Measurements from ENCODE around the gene VTCN1.
"Not testable (repeated sequence)": the region's sequence is repeated elsewhere in the genome, so short reads cannot be mapped to it uniquely, and the experiment has no call there.

The VTCN1 gene

DNA sequence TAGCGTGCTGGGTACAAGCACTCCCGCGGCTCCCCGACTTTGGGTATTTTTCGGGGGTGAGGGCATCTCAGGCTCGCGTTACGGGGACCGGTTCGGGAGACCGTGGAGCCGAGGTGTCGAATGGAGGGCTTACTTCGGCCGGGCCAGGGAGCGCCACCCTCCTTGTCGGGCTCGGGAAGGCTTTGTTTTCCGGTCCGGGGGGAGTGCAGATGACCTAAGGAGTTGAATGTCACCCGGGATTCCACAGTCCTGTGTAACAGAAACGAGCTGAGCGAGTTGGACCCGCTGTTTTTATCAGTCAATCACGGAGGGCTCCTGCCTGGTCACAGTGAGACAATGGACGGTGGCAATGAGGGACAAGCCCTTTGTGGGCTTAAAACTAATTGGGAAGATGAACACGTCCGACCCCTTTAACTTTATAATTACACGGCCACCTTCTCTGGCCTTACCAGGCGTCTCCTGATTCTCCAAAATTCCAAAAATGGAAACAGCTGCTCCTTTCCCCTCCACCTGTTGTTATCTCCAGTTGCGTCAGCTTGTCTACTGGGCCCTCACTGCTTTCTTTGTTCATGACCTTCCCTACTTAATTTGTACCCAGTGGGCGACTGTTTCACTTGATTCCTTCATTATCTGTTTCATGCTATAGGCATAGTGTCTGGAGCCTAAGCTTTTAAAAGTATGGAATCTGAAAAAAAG lies 88.2 kb downstream of the VTCN1 start:
- DNase-seq (ENCODE audit: low read depth) = no peak

GRCh38 chr1:117121589-117122329 lies 89.0 kb downstream of the VTCN1 start, which contains the start of gene TRIM45:
TSS of gene TRIM45 (minus strand) at chr1:117121749. CDS start at chr1:117121201, 548 bp downstream.
- peak; percentile 74 for DNase-seq (ENCODE audit: low read depth)

DNA sequence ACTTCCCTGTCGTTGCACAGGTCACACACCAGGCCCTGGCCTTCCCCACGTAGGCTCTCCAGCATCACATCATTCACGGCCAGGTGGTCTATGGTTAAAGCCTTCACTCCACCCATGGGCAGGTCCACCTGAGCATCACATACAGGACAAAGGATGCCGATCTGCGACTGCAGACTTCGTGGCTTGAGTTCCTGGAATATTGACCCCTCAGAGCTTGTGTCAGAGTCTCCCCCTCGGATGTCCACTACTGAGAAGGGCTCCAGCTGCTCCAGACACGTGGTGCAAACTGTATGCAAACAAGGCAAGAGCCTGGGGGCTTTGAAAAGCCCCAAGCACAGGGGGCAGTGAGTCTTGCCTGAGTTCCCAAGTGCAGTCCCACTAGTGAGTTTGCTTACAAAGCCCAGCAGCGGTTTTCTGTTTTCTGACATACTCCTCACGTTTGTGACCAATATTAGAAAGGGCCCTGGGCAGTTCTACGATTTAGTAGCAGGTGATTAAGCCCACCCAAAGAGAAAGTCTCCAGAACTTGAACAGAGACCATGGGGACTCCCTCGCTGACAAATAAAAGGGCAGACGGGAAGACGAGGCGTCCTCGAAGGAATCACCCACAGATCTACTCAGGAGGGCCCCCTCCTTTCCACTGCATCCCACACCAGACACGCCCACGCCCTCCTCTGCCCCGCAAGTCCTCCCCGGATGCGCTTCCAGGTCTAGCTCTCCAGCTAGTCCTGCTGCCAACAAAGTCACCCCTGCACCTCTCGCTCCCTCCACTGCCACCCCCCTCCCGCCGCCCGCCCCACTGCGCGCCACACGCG lies 89.7 kb downstream of the VTCN1 start:
- peak; percentile 7 for DNase-seq (ENCODE audit: low read depth)

DNA sequence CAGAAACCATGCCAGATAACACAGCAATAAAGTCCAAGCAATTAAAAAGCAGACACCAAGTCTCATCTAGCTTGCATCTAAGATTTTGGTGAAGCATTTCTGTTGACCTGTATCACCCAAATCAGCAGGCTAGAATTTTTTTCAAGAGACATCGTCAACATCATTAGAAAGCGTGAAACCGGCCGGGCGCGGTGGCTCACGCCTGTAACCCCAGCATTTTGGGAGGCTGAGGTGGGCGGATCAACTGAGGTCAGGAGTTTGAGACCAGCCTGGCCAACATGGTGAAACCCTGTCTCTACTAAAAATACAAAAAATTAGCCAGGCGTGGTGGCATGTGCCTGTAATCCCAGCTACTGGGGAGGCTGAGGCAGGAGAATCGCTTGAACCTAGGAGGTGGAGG lies 91.6 kb downstream of the VTCN1 start:
- not testable (repeated sequence) for DNase-seq (ENCODE audit: low read depth)

- DNase-seq (ENCODE audit: low read depth) = no peak
Observed at GRCh38 chr1:117118137-117118536, 92.6 kb downstream of the VTCN1 start.

- no peak for DNase-seq (ENCODE audit: low read depth)
Observed at GRCh38 chr1:117117697-117118096, 93.0 kb downstream of the VTCN1 start.

DNA sequence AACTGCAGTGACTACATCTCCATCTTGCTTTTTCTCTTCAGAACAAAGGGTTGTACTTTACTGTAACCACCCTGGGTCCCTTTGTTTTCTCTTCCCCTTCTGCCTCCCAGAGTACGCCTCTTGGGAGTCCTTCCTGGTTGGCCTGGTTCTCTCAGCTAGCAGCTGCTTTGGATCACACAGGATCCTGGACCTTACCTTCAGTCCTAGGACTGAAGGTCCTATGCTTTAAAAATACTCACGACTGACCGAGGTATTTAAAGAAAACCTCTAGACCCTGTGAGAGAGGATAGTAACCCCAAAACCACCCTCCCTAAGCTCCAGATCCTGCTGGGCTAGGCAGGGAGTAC lies 94.0 kb downstream of the VTCN1 start:
- no peak for DNase-seq (ENCODE audit: low read depth)

GRCh38 chr1:117116090-117116783 lies 94.5 kb downstream of the VTCN1 start:
- no peak for DNase-seq (ENCODE audit: low read depth)

GRCh38 chr1:117114877-117115276 lies 95.8 kb downstream of the VTCN1 start:
- DNase-seq (ENCODE audit: low read depth) = no peak

- no peak for DNase-seq (ENCODE audit: low read depth)
Observed at GRCh38 chr1:117113199-117113598, 97.5 kb downstream of the VTCN1 start.

- no peak for DNase-seq (ENCODE audit: low read depth)
Observed at GRCh38 chr1:117112047-117112717, 98.5 kb downstream of the VTCN1 start.

DNA sequence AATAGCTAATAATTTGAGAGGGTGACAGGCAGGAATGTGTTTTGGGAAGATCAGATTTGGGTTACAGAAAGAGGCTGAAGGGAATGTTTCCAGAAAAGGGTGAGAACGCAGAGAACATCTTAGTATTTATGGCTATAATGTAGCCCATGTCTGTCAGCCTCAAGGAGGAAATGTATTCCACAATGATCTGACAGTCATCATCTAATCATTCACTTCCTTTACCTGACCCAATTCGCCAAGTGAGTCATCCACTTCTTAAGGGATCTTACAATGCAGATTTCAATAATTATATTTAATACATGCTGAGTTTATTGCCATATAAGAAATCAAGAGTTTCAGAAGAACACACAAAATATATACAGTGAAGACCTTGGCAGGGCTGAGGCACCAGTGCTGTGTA lies 100.0 kb downstream of the VTCN1 start:
- DNase-seq (ENCODE audit: low read depth) = no peak

- no peak for DNase-seq (ENCODE audit: low read depth)
Observed at GRCh38 chr1:117107364-117107763, 103.4 kb downstream of the VTCN1 start.

DNA sequence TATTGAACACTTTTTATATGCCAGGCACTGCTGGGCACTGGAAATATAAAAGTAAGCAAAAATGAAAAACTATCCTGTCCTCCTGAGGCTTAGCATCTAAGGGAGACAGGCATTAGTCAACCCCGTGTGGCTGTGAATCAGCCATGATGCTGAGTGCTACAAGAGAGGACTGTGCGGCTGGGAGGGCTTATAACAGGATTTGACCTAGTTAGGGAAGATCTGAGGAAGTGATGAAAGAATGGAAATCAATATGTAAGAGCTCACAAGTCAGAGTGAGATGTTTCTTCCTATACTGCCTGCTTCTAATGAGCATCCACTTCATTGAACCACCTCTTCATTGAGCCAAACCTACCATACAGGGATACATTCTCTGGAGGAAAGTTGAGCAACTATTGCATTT lies 104.2 kb downstream of the VTCN1 start:
- no peak for DNase-seq (ENCODE audit: low read depth)

DNA sequence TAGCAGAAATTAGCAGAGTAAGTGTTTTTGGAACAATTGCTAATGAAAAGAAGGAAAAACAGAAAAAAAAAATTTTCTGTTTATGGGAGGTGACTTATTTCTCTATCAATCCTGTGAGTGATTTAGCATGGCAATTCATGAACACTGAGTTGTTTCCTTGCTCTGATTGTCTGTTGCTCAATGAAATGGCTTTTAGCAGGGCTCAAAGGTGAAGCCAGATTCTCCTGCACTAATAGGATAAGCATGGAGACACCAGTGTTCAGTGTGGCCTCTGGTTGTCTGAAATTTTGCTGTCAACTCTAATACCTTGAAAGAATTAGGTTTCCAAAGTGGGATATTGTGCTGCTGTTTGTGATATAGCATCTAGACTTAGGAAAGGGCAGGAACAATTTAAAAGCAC lies 105.0 kb downstream of the VTCN1 start:
- DNase-seq (ENCODE audit: low read depth) = no peak

GRCh38 chr1:117104986-117105385 lies 105.7 kb downstream of the VTCN1 start:
- DNase-seq (ENCODE audit: low read depth) = no peak

- DNase-seq (ENCODE audit: low read depth) = not testable (repeated sequence)
Observed at GRCh38 chr1:117101858-117102257, 108.9 kb downstream of the VTCN1 start.

GRCh38 chr1:117101334-117101733 lies 109.4 kb downstream of the VTCN1 start:
- no peak for DNase-seq (ENCODE audit: low read depth)

DNA sequence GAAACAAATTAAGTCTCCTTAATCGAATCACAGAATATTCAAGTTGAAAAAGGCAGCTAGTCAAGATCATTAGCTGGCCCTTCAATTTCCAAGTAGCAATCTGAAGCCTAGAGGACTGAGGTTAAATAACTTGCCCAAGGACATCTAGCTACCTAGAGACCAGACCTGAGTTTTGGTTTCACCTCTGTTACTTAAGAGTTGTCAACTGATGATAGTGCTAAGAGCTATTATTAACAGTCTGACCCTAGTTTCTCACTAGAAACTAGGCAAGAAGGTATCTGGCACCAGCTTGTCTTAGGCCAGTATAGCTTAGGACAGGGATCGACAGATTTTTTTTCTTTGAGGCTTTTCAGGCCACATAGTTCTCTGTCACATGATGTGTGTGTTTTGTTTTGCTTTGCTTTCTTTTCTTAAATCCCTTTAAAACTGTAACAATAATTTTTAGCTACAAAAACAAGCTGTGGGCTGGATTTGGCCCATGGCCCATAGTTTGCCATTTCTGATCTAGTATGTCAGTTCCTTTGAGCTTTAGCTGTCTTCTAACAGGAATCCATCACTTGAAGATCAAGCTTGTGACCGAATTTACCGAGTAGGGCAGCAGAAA lies 112.3 kb downstream of the VTCN1 start:
- DNase-seq (ENCODE audit: low read depth) = no peak

GRCh38 chr1:117097443-117097842 lies 113.3 kb downstream of the VTCN1 start:
- DNase-seq (ENCODE audit: low read depth) = no peak

- DNase-seq (ENCODE audit: low read depth) = no peak
Observed at GRCh38 chr1:117096951-117097408, 113.7 kb downstream of the VTCN1 start.
